ENCODE results near the gene SPNS1. TPM values are rescaled to one million over a fixed set of nuclear protein-coding genes. Genes with fewer than 3 reads are reported as not detected.

Gene SPNS1
- total and polyA plus RNA-seq, 2 of the 8 experiments (the other 6 are each of a cell fraction or from before 2014, with no cell fraction given): 48.8 to 66.9 TPM

GRCh38 chr16:28974007-28974436, 556 bp upstream of the SPNS1 start:
- Histone ChIP-seq H3K9ac (replicated peaks in 1 of 4; ENCODE audit: extremely low read depth in 1 of 4, low read depth in 3 of 4, low read length in 3 of 4) (peak overlapping the region; percentile 76 to 81 (median 80)), H2BK12ac (ENCODE audit: low read depth, low read length) (peak overlapping the region; percentile 75; the same call in 1 of the 2 replicates), H3K14ac (ENCODE audit: insufficient read length) (no peak overlapping the region), H3K56ac (replicated peaks; ENCODE audit: insufficient read length, low read depth, low read length) (peak overlapping the region; percentile 98), H3K9me3 (ENCODE audit: insufficient read depth in 2 of 2, low read depth in 1 of 2, low read length in 1 of 2) (no peaks in the 10 kb centered on the region), H3K79me2 (ENCODE audit: control insufficient read depth in 1 of 2, insufficient read depth in 2 of 2, low read length in 2 of 2) (peaks cover 0 to 8% of the 10 kb centered on the region in 2 experiments; a peak in 1 of 4 replicates), H3K79me1 (ENCODE audit: low read depth, low read length) (peaks cover 4% of the 10 kb centered on the region; the same call in 1 of the 2 replicates), H3K27me3 (replicated peaks in 1 of 4; ENCODE audit: control insufficient read depth in 3 of 4, extremely low read depth in 1 of 4, insufficient read depth in 3 of 4, low read length in 3 of 4) (no peaks in the 10 kb centered on the region), H2AK5ac (ENCODE audit: low read depth, low read length) (no peak overlapping the region), H2BK15ac (ENCODE audit: low read length) (no peak overlapping the region), H3K18ac (ENCODE audit: extremely low read depth, low read length) (peak overlapping the region; percentile 71), H2AFZ (ENCODE audit: low read length) (peak overlapping the region; percentile 45), H2BK120ac (replicated peaks; ENCODE audit: low read depth, low read length) (no peak overlapping the region), H4K20me1 (replicated peaks in 1 of 2; ENCODE audit: control insufficient read depth in 1 of 2, insufficient read depth in 2 of 2, low read length in 2 of 2) (peaks cover 2 to 6% of the 10 kb centered on the region in 2 experiments), H3K4me2 (ENCODE audit: insufficient read depth in 1 of 2, low read depth in 2 of 2, low read length in 2 of 2) (peak overlapping the region; percentile 77 to 95), H3K23me2 (ENCODE audit: low read depth, low read length) (peaks cover 8% of the 10 kb centered on the region), H2BK5ac (ENCODE audit: low read depth, low read length) (peak overlapping the region; percentile 75), H4K8ac (ENCODE audit: extremely low read depth, insufficient read depth, low read length) (peak overlapping the region; percentile 89), H3K4me3 (ENCODE audit: extremely low read depth in 1 of 4, insufficient read depth in 2 of 4, low read depth in 3 of 4, low read length in 4 of 4) (peak overlapping the region; percentile 80 to 96 (median 87)), H3K23ac (ENCODE audit: insufficient read length) (no peak overlapping the region), H3K27ac (ENCODE audit: low read depth, low read length) (peak overlapping the region; percentile 55; the same call in 1 of the 2 replicates), H4K5ac (ENCODE audit: insufficient read length, low read depth, low read length) (peak overlapping the region; percentile 60), H3K4me1 (replicated peaks in 1 of 4; ENCODE audit: control insufficient read depth in 3 of 4, insufficient read depth in 4 of 4, low read length in 3 of 4) (peaks cover 0 to 7% (median 3%) of the 10 kb centered on the region in 4 experiments; a peak in 5 of 7 replicates), H4K91ac (replicated peaks; ENCODE audit: insufficient read length, low read length) (peak overlapping the region; percentile 90), H2BK20ac (ENCODE audit: low read length) (no peak overlapping the region), H3K36me3 (ENCODE audit: control insufficient read depth in 2 of 4, insufficient read depth in 4 of 4, low read length in 3 of 4) (peaks cover 0 to 2% (median 0%) of the 10 kb centered on the region in 4 experiments; a peak in 1 of 8 replicates), H3K4ac (replicated peaks; ENCODE audit: insufficient read length, low read depth, low read length) (peak overlapping the region; percentile 76)
- DNase-seq (ENCODE audit: low read depth in 1 of 2, low spot score in 2 of 2): peak; percentile 15 to 71
- WGBS, 2 experiments (ENCODE audit: extremely low coverage in 1 of 2, insufficient coverage in 1 of 2, insufficient read length in 1 of 2, insufficient replicate concordance in 2 of 2, low coverage in 1 of 2, low lambda C conversion rate in 2 of 2, missing lambda C conversion rate in 1 of 2): 3% methylated on average over 17 of the region's 17 CpGs; no CpG with 5 or more reads in 1 of the 2 experiments
- ChIA-PET POLR2A (ENCODE audit: partially characterized antibody) (interaction anchor here (0.6 to 2.9 kb wide), 18 partner anchors 8 to 151 kb away, joined by 3 to 19 read pairs (median 5); partner anchors contain the start of genes ATXN2L, LAT, SH2B1 and TUFM), CTCF (ENCODE audit: partially characterized antibody) (interaction anchor here (0.6 to 2.5 kb wide), 14 partner anchors 10 to 1057 kb away, joined by 3 to 14 read pairs (median 4); partner anchors contain the start of genes LAT, NFATC2IP, TLCD3B and TUFM)
- FAIRE-seq: no peak
- peak; percentile 70 to 79 (median 71) for TF ChIP-seq CTCF (IDR thresholded peaks at IDR 0.05; ENCODE audit: control extremely low read depth in 1 of 3, insufficient read depth in 1 of 3, low read depth in 1 of 3, low read length in 3 of 3)
- no peak for TF ChIP-seq SUZ12 (IDR thresholded peaks at IDR 0.05; ENCODE audit: low read length)
- no peak for TF ChIP-seq CBX8 (IDR thresholded peaks at IDR 0.05; ENCODE audit: borderline replicate concordance, low read depth, low read length)
- TF ChIP-seq POU5F1 (IDR thresholded peaks at IDR 0.05; ENCODE audit: low read depth, low read length): no peak
- no peak for TF ChIP-seq EP300 (IDR thresholded peaks at IDR 0.05; ENCODE audit: borderline replicate concordance in 1 of 2, low read depth in 2 of 2, low read length in 2 of 2)
- no peak for TF ChIP-seq KDM5A (IDR thresholded peaks at IDR 0.05; ENCODE audit: low read length)
- no peak for TF ChIP-seq RXRA (IDR thresholded peaks at IDR 0.05; ENCODE audit: insufficient read depth, low read depth, low read length)
- TF ChIP-seq TBP (IDR thresholded peaks at IDR 0.05; ENCODE audit: low read depth, low read length): peak; percentile 19; the same call in 1 of the 2 replicates
- no peak for TF ChIP-seq SP1 (IDR thresholded peaks at IDR 0.05; ENCODE audit: low read depth, low read length)

Data from H1 (cell line).